HG03280 (cell line): ENCODE results near the gene MORN4.
A peak's percentile ranks its signal among the peaks of the same experiment; 100 is the strongest.
"Not testable (repeated sequence)": the region's sequence is repeated elsewhere in the genome, so short reads cannot be mapped to it uniquely, and the experiment has no call there.

Experiments
- ATAC-seq: cut with Tn5 transposase; IDR thresholded peaks from one replicate; pipeline ENCODE4 v1.9.1; 2021; ENCODE audit warnings: mild to moderate bottlenecking, moderate library complexity; ENCODE audit not compliant: unreplicated experiment

Gene MORN4

DNA sequence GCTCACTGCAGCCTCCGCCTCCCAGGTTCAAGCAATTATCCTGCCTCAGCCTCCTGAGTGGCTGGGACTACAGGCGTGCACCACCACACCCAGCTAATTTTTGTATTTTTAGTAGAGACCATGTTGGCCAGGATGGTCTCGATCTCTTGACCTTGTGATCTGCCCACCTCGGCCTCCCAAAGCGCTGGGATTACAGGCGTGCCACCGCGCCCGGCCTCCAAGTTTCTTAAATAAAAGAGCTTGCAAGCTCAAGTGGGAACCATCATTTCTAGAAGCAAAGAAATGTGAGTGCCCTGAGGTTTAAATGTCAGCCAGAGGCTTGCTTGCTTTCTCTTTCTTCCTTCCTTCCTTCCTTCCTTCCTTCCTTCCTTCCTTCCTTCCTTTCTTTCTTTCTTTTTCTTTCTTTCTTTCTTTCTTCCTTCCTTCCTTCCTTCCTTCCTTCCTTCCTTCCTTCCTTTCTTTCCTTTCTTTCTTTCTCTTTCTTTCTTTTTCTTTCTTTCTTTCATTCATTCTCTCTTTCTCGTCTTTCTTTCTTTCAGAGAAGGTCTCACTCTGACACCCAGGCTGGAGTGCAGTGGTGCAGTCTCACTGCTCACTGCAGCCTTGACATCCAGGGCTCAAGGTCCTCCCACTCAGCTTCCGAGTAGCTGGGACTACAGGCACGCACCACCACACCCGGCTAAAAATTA is 9.3 kb upstream of the MORN4 start:
- not testable (repeated sequence) for ATAC-seq

DNA sequence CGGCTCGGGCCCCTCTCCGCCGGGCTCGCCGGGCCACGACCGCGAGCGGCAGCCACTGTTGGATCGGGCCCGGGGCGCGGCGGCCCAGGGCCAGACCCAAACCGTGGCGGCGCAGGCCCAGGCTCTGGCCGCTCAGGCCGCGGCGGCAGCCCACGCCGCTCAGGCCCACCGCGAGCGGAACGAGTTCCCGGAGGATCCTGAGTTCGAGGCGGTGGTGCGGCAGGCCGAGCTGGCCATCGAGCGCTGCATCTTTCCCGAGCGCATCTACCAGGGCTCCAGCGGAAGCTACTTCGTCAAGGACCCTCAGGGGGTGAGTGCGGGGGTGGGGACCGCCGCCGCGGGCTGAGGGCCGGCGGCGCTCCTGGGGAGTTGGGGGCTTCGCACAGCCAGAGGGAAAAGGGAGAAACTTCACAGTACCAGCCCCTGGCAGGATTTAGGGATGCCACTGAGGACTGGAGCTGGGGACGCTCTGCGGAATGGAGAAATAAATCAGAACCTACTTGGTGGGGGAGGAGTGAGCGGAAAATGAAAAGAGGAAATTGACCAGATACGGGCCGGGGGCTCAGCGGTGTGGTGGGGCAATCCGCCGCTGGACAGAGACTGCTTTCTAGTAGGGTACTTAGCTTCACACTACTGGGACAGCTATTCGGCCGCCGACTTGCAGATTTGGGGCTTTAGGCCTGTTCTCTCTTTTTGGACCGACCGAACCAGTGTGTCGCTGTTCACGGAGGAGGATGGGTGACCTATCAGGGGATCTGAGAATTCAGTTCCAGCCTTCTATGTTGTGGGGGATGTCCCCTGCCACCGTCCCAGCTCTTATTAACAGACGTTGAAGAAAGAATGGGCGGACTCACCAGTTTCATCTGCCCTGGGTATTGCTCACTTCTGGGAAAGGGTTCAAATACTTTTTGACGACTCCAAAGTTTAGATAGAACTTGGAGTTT is 7.8 kb upstream of the MORN4 start:
- no peak for ATAC-seq

DNA sequence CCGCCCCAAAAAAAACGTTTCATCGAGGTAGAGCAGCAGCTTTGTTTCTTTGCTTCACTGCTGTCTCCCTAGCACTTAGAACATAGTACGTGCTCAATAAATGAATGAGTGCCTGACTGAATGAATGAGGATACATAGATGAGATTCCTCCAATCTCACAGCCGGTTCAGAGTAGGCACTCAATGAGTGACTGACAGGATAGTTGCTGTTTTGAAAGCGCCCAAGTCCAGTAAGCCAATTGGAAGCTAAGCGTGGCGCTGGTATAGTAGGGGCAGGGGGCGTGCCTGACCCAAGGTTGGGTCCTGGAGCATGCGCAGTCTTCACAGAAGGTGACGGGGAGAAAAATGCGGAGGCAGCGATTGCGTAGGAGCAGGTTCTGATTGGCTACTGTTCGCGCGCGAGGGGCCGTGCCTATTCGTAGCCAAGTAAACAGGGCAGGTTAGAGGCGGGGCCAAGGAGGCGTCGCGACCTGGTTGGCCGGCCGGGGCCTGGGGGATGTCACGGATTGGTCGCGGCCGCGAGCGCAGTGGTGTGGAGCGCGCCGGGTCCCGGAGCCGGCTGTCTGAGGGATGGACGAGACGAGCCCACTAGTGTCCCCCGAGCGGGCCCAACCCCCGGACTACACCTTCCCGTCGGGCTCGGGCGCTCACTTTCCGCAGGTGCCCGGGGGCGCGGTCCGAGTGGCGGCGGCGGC is 7.0 kb upstream of the MORN4 start, which contains the start of gene PI4K2A:
PI4K2A (plus strand) TSS at position 498 of the 694 bp plus-strand sequence; CDS start at position 570, 72 bp downstream.
- peak; percentile 98 for ATAC-seq

DNA sequence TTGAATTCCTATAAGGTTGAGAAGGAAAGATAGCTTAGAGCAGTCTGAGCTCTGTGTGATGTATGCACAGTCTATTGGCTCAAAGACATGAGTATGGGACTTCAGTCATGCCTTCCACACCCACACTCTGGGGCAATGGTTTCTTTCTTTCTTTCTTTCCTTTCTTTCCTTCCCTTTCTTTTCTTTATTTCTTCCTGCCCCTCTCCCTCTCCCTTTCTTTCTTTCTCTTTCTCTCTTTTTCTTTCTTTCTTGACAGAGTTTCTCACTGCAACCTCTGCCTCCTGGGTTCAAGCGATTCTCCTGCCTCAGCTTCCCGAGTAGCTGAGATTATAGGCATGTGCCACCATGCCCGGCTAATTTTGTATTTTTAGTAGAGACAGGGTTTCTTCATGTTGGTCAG is 5.8 kb upstream of the MORN4 start:
- not testable (repeated sequence) for ATAC-seq

DNA sequence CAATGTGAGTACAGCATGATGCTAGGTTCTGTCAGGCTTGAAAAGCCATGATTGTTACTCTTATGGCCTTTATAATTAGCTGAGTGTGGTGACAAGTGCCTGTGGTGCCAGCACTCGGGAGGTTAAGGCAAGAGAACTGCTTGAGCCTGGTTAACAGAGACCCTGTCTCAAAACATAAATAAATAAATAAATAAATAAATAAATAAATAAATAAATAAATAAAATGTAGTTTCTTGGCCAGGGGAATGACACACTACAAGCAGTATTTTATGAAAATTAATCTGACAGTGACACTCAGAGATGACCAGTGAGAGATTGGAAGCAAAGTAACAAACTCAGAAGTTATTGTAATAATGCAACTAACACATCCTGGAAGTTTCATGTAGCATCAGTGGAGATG is 2.3 kb upstream of the MORN4 start:
- no peak for ATAC-seq

DNA sequence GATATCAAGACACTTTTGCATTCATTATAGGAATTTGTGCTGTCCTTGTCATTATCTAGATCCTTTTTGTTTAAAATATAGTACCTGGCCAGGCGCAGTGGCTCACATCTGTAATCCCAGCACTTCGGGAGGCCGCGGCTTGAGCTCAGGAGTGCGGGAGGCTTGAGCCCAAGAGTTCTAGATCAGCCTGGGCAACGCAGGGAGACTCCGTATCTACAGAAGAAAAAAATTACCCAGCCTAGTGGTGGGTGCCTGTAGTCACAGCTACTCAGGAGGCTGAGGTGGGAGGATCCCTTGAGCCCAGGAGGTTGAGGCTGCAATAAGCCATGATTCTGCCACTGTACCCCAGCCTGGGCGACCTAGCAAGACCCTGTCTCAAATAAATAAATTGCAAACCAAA is 621 bp upstream of the MORN4 start:
- peak; percentile 24 for ATAC-seq

DNA sequence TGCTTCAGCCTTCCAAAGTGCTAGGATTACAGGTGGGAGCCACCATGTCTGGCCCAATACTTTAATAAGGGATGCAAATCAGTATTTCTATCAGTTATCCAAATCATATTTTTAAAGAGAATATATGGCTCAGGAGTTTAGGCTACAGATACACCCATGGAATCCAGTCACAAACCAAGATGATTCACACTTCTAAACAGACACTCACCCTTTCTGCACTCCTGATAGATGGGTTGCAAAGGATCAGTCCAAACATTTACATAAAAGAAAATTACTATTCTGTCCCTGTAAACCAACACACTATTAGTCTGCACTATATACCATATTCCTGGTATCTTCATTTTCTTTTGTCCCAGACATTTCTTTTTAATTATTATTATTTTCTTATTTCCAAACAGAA is 2.2 kb downstream of the MORN4 start:
- no peak for ATAC-seq

DNA sequence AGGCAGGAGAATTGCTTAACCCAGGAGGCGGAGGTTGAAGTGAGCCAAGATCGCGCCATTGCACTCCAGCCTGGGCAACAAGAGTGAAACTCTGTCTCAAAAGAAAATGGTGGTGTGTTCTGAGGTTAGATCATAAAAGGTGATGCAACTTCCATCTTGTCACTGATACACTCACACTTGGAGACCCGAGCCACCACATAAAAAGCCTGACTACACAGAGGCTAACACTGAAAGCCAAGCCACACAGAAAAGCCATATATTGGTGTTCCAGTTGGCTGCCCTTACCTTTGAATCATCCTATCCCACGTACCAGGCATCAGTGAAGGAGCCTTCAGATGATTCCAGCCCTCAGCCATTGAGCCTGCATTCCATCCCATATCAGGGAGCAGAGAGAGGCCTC is 4.0 kb downstream of the MORN4 start:
- ATAC-seq, result no peak

DNA sequence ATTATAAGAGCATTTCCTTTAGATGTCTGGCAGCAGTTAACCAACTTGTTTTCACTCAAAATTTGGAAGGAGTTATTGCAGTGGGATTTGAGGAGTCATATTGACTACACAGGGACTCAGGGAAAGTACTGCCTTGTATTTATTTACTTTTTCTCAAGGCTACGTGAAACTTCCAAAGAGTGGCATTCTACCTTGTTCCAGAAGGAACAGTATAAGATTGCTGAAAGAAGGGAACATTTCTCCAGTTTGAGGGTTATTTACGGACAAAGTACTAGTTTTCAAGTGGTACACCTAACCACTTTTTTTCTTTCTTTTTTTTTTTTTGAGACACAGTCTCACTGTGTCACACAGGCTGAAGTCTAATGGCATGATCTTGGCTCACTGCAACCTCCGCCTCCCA is 5.1 kb downstream of the MORN4 start:
- ATAC-seq, result no peak

DNA sequence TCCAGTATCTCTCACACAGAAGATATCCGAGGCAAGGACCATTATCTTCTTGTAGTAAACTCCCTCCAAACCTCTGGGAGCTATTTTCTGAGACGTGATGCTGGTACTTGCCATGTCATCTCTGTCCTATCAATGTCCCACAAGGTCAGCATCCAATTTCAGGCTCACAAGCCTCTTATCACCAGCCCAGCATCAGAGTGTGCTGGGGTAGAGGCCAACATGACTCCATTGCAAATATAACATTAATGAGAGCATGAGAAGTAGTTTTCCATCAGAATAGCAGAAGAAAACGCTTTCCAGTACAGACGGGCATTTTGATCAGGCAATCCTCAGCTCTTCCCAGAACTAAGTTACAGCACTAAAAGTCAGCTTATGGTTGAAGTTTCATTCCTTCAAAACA is 5.6 kb downstream of the MORN4 start:
- ATAC-seq, result no peak

DNA sequence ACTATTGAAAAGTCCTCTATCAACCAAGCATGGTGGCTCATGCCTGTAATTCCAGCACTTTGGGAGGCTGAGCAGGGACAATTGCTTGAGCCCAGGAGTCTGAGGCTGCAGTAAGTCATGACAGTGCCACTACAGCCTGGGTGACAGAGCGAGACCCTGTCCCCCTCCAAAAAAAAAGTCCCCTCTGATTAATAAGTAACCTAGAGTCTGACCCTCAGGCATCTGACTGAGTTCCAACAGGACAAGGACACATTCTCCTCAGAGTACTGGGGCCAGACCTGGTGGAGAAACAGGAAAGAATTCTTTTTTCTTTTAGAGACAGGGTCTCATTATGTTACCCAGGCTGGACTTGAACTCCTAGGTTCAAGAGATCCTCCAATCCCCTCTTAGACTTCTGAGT is 10.0 kb downstream of the MORN4 start:
- ATAC-seq, result no peak

DNA sequence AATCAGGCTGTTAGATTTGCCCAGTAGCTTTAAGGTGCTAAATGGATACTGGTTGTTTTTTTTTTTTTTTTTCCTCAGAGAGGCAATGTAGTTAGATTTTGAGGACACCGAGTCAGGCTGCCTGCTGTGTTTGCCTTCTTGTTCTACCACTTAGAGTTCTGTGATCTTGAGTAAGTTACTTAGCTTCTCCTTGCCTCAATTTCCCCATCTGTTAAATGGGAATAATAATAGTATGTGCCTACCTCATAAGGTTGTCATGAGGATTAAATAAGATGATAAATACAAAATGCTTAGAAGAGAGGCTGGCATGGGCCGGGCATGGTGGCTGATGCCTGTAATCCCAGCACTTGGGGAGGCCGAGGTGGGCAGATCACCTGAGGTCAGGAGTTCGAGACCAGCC is 14.6 kb downstream of the MORN4 start:
- no peak for ATAC-seq

DNA sequence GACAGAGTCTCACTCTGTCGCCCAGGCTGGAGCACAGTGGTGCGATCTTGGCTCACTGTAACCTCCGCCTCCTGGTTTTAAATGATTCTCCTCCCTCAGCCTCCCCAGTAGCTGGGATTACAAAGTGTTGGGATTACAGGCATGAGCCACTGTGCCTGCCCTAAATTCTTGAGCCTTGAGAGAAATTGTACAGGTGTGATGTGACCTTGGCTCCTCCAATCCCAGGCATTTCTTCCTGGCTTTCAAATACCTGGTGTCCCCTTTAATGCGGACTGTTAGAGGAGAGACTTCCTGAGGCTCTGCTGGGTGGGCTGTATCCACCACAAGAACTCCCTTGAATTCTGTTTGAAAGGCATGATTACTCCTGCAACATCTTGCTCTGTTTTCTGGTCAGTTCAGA is 15.0 kb downstream of the MORN4 start:
- no peak for ATAC-seq

DNA sequence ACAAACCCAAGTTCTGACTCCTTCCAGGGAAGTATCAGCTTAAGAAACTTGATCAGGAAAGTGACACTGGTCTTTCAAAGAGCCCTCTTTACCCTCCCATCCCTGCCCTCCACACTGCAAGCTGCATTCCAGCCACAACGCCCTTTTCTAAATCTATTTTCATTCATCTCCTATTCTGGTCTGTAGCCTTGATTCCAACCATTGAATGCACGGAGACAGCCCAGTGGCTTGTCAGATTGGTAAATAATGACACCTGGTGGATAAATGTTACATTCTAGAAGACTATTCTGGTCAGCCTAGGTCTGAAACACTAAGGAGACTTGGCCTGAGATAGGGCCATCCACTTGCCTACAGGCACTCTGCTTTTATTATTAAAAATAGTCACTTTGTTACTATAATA is 20.9 kb downstream of the MORN4 start:
- ATAC-seq, result no peak

DNA sequence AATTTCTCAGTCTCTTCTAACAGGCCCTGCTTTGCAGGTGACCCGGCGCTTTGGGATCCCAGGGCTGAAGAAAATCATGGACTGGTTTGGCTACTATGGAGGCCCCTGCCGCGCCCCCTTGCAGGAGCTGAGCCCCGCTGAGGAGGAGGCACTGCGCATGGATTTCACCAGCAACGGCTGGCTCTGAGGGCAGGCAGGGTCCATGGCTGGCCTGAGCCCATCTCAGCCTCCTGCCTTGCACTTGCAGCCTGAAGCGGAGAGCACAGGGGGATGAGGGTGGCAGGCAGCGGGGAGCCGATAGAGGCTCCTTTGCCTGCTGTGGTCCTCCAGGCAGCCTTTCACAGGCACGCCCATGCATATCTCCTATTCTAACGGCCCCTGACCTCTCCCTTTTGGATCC is 21.8 kb downstream of the MORN4 start:
- no peak for ATAC-seq

DNA sequence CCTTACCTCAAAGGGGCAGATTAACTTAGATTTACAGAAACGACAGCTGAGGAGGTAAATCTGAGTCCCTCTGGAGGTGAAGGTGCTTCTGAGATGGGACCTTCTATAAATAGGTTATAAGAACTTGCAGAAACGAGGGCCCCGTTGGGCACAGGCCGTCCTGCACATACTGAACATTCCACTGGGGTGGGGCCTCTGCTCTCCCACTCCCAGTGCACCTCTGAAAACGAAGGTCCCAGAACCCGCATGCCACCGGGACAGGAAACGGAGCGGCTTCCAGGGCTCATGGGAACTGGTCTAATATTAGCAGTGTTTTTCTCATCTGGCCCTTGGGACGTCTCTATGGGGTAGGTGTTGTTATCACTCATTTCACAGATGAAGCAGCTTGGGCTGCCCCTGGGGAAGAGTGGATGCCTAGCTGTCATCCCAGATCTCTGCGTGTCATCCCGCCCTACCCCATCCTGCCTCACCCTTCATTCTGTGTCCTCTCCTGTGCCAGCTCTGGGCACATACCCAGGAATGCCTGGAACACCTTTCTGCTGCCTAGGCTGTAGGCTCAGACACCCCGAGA is 24.2 kb downstream of the MORN4 start:
- no peak for ATAC-seq

DNA sequence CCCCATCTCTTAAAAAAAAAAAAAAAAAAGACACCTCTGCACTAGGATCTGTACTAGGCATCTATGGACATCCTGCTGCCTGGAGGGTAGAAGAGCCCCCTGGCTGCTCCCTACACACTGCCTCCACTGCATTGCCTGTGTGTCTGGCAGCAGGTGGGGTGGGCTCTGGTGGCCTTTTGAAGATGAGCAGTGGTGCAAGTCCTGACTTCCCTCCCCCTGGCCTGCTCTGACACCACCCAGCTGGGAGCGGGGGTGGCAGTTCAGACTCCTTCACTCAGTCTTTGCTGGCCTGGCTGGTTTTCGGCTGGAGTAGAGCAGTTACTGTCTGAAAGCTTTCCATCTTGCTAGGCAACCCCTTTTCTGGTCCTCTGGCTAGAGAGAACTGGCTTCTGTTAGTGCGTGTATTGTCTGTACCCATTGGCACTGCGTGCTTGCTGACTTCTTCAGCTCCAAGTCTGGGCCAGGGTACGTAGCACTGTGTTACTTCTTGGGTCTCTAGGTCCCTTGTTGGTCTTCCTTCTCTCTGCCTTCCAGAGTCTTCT is 26.1 kb downstream of the MORN4 start:
- no peak for ATAC-seq

DNA sequence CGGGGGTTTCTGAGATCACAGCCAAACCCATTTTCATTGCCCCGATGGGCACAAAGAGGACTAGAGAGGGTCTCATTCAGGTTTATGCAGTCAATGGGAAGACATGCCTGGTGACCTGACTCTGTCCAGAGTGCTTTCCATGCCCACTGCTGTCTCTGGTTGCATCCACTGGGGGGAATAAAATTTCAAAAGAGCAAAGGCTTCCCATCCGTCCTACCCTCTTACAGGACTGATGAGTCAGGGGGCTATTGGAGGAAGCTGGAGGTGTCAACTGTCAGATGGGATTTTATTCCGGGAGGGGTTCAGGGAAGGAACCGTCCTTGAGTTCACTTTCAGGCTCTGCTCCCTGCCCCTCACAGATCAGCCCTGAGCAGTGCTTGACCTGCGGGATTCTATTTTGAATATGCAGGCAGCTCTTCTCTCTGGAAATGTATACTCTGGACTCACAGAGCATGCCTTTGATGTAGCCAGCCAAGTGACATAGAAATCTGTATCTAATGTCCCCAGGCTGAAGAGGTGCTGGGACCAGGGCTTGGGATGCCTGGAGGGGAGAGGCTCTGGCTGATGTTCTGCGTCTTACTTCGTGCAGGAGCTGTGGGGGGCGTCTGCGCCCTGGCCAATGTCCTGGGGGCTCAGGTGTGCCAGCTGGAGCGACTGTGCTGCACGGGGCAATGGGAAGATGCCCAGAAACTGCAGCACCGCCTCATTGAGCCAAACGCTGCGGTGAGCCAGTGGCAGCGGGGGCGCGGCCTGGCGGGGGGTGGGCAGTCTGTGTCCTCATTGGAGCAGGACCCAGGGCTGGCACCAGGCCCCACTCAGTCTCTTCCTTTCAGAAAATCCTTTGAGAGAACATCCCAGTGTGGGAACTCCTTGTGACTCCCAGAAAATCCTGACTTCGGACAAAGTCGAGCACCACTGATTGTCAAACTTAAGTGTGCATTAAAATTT is 31.8 kb downstream of the MORN4 start:
- no peak for ATAC-seq

DNA sequence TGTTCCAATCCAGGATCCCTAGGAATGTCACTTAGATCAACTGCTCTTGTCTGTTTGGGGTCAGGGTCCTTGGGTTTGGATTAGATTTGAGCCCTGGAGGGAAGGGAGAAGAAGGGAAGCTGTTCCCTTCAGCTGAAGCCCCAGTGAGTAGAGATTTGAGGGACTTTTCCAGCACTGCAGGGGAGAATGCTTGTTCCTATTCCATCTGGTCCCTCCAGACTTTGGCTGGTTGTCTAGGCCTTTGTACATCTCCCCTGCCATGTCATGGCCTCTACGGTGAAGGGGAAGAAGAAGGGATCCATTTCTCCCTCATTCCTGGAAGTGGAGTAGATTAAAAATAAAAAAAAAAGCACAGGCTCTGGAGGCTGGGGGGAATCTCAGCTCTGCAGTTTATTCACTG is 32.7 kb downstream of the MORN4 start:
- no peak for ATAC-seq

DNA sequence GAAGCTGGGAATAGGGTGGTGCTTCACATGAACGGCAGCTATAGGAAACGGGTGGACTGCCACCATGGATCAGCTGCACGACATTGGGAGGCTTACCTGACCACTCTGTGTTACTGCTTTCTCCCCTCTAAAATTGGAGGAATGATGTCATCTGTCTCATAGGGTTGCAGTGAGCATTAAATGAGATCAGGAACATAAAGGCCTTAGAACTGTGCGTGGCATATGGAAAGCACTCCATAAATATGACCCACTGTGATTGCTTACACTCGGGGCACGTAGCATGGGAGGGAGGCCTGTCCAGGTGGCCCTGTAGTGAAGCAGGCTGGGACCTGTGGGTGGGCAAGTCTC is 34.1 kb downstream of the MORN4 start:
- no peak for ATAC-seq
